ENCODE results near the gene BTAF1.

Gene BTAF1

GRCh38 chr10:91896212-91896756 lies 27.3 kb upstream of the BTAF1 start:
- Mint-ChIP-seq H3K9me3 (no peaks in the 10 kb centered on the region), H3K27ac (no peak overlapping the region), H3K4me1 (peaks cover 4% of the 10 kb centered on the region), H3K36me3 (no peaks in the 10 kb centered on the region), H3K4me3 (no peak overlapping the region)
- DNase-seq (ENCODE audit: low spot score in 2 of 2): no peak
- no peak for ATAC-seq

GRCh38 chr10:91897421-91897820 lies 26.1 kb upstream of the BTAF1 start:
- Mint-ChIP-seq H3K4me1 (peaks cover 16% of the 10 kb centered on the region), H3K36me3 (no peaks in the 10 kb centered on the region), H3K9me3 (no peaks in the 10 kb centered on the region), H3K27ac (no peak overlapping the region), H3K4me3 (no peak overlapping the region)
- no peak for DNase-seq (ENCODE audit: low spot score in 2 of 2)
- ATAC-seq: no peak

- Mint-ChIP-seq H3K4me1 (peaks cover 25% of the 10 kb centered on the region), H3K4me3 (peak overlapping the region; percentile 34), H3K27ac (peak overlapping the region; percentile 75), H3K9me3 (no peaks in the 10 kb centered on the region), H3K36me3 (no peaks in the 10 kb centered on the region)
- ATAC-seq (peak; percentile 100), DNase-seq (ENCODE audit: low spot score in 2 of 2) (peak; percentile 17 to 67)
Measured at GRCh38 chr10:91901784-91902677, 21.5 kb upstream of the BTAF1 start.

- Mint-ChIP-seq H3K9me3 (no peaks in the 10 kb centered on the region), H3K4me1 (peaks cover 32% of the 10 kb centered on the region), H3K27ac (peak overlapping the region; percentile 56), H3K4me3 (peak overlapping the region; percentile 79), H3K36me3 (peaks cover 6% of the 10 kb centered on the region)
- ATAC-seq: no peak
- DNase-seq (ENCODE audit: low spot score in 2 of 2): no peak
Measured at GRCh38 chr10:91907033-91907594, 16.5 kb upstream of the BTAF1 start.

GRCh38 chr10:91907914-91908336 lies 15.6 kb upstream of the BTAF1 start:
- DNase-seq (ENCODE audit: low spot score in 2 of 2): no peak
- H3K27ac Mint-ChIP-seq: peak overlapping the region; percentile 56
- ATAC-seq: no peak
- peaks cover 6% of the 10 kb centered on the region for H3K36me3 Mint-ChIP-seq
- peaks cover 27% of the 10 kb centered on the region for H3K4me1 Mint-ChIP-seq
- peak overlapping the region; percentile 79 for H3K4me3 Mint-ChIP-seq
- no peaks in the 10 kb centered on the region for H3K9me3 Mint-ChIP-seq

GRCh38 chr10:91908337-91909116 lies 15.0 kb upstream of the BTAF1 start:
- peak; percentile 70 to 88 for DNase-seq (ENCODE audit: low spot score in 2 of 2)
- ATAC-seq: peak; percentile 94
- Mint-ChIP-seq H3K36me3 (peaks cover 6% of the 10 kb centered on the region), H3K27ac (peak overlapping the region; percentile 67), H3K4me3 (peak overlapping the region; percentile 79), H3K9me3 (no peaks in the 10 kb centered on the region), H3K4me1 (peaks cover 27% of the 10 kb centered on the region)

- peak within 1 kb of the TSS; percentile 79 for H3K4me3 Mint-ChIP-seq
Measured at GRCh38 chr10:91909117-91909677, 14.4 kb upstream of the BTAF1 start, which contains the start of gene FGFBP3. Gene FGFBP3, minus strand, starts transcription at chr10:91909486. Its CDS starts 517 bp downstream, at chr10:91908969.

GRCh38 chr10:91910467-91910866 lies 13.1 kb upstream of the BTAF1 start:
- Mint-ChIP-seq H3K36me3 (peaks cover 6% of the 10 kb centered on the region), H3K4me1 (peaks cover 27% of the 10 kb centered on the region), H3K27ac (no peak overlapping the region), H3K9me3 (no peaks in the 10 kb centered on the region), H3K4me3 (no peak overlapping the region)
- ATAC-seq: no peak
- DNase-seq (ENCODE audit: low spot score in 2 of 2): no peak

More at GRCh38 chr10:91909117-91909677, 14.4 kb upstream of the BTAF1 start, which contains the start of gene FGFBP3:
- no peaks in the 10 kb centered on the region for H3K9me3 Mint-ChIP-seq
- DNase-seq (ENCODE audit: low spot score in 2 of 2) (peak in 1 of 2 donors; percentile 64), ATAC-seq (peak; percentile 19)
- peak within 1 kb of the TSS; percentile 67 for H3K27ac Mint-ChIP-seq
- peaks cover 27% of the 10 kb centered on the region for H3K4me1 Mint-ChIP-seq
- peaks cover 6% of the 10 kb centered on the region for H3K36me3 Mint-ChIP-seq

GRCh38 chr10:91919651-91920050 lies 3.9 kb upstream of the BTAF1 start:
- peaks cover 15% of the 10 kb centered on the region for H3K36me3 Mint-ChIP-seq
- DNase-seq (ENCODE audit: low spot score in 2 of 2) (no peak), ATAC-seq (no peak)
- H3K9me3 Mint-ChIP-seq: peaks cover 3% of the 10 kb centered on the region
- H3K4me3 Mint-ChIP-seq: no peak overlapping the region
- H3K4me1 Mint-ChIP-seq: no peaks in the 10 kb centered on the region
- H3K27ac Mint-ChIP-seq: no peak overlapping the region

GRCh38 chr10:91924212-91925021 lies 847 bp downstream of the BTAF1 start:
- Mint-ChIP-seq H3K27ac (peak overlapping the region; percentile 94), H3K9me3 (no peaks in the 10 kb centered on the region), H3K36me3 (peaks cover 53% of the 10 kb centered on the region), H3K4me1 (peaks cover 28% of the 10 kb centered on the region), H3K4me3 (peak overlapping the region; percentile 84)
- DNase-seq (ENCODE audit: low spot score in 2 of 2) (no peak), ATAC-seq (no peak)

GRCh38 chr10:91925022-91925320 lies 1.4 kb downstream of the BTAF1 start:
- Mint-ChIP-seq H3K27ac (peak overlapping the region; percentile 94), H3K4me1 (peaks cover 28% of the 10 kb centered on the region), H3K9me3 (no peaks in the 10 kb centered on the region), H3K4me3 (peak overlapping the region; percentile 84), H3K36me3 (peaks cover 53% of the 10 kb centered on the region)
- ATAC-seq (no peak), DNase-seq (ENCODE audit: low spot score in 2 of 2) (no peak)

- Mint-ChIP-seq H3K9me3 (no peaks in the 10 kb centered on the region), H3K4me3 (no peak overlapping the region), H3K36me3 (peaks cover 59% of the 10 kb centered on the region), H3K27ac (no peak overlapping the region), H3K4me1 (peaks cover 58% of the 10 kb centered on the region)
- no peak for ATAC-seq
- DNase-seq (ENCODE audit: low spot score in 2 of 2): no peak
Measured at GRCh38 chr10:91930939-91931338, 7.4 kb downstream of the BTAF1 start.

GRCh38 chr10:91931526-91932190 lies 8.1 kb downstream of the BTAF1 start:
- no peak overlapping the region for H3K4me3 Mint-ChIP-seq
- peaks cover 59% of the 10 kb centered on the region for H3K36me3 Mint-ChIP-seq
- ATAC-seq (no peak), DNase-seq (ENCODE audit: low spot score in 2 of 2) (no peak)
- H3K9me3 Mint-ChIP-seq: no peaks in the 10 kb centered on the region
- peak overlapping the region; percentile 48 for H3K27ac Mint-ChIP-seq
- H3K4me1 Mint-ChIP-seq: peaks cover 57% of the 10 kb centered on the region

GRCh38 chr10:91932737-91933136 lies 9.2 kb downstream of the BTAF1 start:
- DNase-seq (ENCODE audit: low spot score in 2 of 2): no peak
- Mint-ChIP-seq H3K4me3 (no peak overlapping the region), H3K36me3 (peaks cover 60% of the 10 kb centered on the region), H3K27ac (no peak overlapping the region), H3K4me1 (peaks cover 48% of the 10 kb centered on the region), H3K9me3 (no peaks in the 10 kb centered on the region)
- ATAC-seq: peak; percentile 37

All from stimulated activated effector memory CD8-positive, alpha-beta T cell treated with anti-CD3 and anti-CD28 coated beads, Interleukin-12 subunit alpha, Interleukin-12 subunit beta, amount 100 ng/mL, for 72 hours (primary cell).